GM18907 (cell line): ENCODE results near the gene PSORS1C2.

Experiments used
- ATAC-seq: cut with Tn5 transposase; IDR thresholded peaks from one replicate; pipeline ENCODE4 v1.9.1; 2021; ENCODE audit warnings: mild to moderate bottlenecking, moderate library complexity; ENCODE audit not compliant: unreplicated experiment

PSORS1C2 gene

DNA sequence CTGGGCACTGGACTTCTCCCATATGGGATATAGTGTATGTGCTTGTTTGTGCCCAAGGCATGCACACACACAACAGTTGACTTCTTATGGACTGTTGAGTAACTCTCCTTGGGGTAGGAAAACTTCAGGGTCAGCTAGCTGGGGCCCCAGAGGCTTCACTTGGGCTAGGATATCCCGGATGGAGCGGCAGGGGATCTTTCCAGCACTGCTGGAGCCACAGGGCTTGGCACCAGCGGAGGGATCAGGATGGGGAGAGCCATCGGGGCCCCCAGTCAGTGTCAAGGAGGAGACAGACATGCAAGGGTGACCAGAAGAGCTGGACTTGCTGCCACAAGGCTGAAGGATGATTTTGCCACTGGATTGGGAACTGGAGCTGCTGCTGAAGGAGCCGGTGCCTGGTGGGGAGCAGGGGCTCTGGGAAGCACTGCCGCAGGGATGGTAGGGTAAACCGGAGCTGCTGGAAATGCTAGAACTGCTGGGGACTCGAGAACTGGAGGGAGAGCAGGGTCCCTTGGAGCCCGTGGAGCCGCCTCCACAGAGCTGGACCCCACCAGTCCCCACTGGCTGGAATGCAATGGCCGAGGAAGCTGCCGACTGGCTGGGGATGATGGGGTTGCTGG, 22.8 kb downstream of the PSORS1C2 start:
- no peak for ATAC-seq

DNA sequence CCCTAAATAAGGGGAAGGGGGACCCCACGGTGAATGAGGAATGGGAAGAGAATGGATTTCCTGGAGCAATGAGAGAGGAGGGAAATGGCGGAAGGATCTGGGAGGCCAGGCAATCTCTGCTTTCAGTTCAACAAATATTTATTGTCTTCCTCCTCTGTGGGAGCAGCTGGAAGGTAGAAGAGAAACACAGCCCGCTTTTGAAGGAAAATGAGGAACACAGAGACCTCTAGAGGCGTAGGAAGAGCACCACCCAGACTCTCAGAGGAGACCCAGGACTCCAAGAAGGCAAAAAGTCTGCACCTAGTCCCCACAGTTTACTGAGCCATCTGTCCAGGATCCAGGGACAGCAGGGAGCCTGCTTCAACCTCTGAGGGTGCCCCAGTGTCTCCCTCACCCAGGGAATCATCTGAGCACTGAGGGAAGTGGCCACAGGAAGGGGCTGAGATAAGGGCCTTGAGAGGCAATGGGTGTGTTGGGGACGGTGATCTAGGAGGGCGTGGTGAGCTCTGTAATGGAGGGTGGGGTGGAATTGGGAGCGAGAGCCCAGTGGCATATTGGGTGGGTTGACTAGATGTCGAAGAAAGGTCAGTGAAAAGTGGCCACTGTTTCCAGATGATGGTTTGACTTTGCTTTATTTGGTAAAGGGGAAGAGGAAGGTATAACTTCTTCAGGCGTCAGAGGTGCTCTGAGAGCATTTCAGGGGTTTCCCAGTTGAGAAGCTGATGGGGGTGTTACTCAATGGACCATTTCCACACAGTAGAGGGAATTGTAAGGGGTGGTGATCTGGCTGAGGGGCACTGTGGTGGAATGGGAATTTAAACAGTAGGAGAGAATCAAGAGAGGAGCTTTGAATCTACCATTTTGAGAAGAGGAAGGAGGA, 23.7 kb downstream of the PSORS1C2 start:
- ATAC-seq: no peak

DNA sequence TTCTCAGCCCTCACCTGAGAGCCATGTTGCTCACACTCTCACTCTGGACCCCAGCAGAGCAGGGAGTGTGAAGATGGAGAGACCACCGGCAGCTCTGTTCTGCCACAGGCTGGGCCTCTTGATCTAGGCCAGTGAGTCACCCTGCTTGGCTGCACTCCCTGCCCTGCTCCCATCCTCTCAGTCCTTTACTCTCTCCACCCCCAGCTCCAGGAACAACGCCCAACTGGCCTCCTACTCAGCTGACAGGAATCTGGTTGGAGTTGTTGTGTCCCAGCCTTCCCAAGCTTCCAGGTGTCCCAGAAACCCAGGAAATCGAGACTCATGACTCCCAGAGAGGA, 24.4 kb downstream of the PSORS1C2 start, which contains the start of gene PSORS1C1:
Gene PSORS1C1, plus strand, starts transcription at position 260 of the 338 bp plus-strand sequence. CDS start 14,833 bp downstream, outside the sequence.
- no peak for ATAC-seq

DNA sequence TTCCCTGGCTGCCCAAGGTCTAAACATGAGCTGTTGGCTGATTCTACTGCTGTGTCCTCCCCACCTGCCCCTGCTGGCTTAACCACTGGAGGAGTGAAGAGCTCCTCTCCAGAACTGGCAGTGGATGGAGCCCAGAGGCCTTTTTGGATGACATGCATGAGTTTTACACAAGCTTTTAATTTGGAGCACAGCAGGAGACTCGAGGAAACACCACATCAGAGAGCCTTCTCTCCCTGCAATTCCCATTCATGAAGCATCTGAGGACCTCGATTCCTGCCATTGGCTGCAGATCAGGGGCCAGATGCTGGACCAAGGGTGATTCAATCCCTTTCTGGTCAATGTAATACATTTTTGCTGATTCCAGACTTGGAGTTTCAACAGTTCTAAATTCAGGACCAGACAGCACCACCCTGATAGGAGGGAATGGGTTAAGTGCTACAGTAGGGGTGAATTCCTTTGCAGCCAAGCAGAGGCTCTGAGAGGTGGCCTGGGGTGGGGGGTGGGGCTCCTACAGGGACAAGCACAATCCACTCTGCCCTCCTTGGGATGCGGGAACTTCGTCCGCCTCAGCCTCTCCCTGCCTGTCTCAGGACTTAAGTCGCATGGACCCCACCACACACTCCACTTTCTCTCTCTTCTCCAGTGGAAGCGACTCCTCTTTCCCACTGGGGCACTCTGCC, 24.9 kb downstream of the PSORS1C2 start:
- ATAC-seq: no peak

DNA sequence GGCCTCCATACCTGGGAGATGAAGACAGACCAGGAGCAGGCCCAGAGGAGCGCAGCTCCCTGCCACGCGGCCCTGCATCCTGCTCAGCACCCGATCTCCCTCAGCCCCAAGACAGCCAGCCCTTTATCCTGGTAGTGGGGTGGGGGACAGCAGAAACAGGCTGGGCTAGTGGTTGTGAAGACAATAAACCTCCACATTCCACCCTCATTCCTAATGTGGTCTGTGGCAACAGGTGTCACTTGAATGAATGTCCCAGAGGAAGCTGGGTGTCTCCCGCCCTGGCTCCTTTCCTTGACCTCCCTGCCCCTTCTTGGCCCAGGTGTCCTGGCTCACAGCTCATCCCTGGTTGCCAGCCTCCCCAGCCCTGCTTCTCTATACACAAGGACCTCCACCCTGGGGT, 26.4 kb downstream of the PSORS1C2 start, which contains the start of gene C6orf15:
Gene C6orf15, minus strand, starts transcription at position 98 of the 400 bp plus-strand sequence. Its CDS starts 20 bp downstream, at position 78.
- no peak for ATAC-seq

DNA sequence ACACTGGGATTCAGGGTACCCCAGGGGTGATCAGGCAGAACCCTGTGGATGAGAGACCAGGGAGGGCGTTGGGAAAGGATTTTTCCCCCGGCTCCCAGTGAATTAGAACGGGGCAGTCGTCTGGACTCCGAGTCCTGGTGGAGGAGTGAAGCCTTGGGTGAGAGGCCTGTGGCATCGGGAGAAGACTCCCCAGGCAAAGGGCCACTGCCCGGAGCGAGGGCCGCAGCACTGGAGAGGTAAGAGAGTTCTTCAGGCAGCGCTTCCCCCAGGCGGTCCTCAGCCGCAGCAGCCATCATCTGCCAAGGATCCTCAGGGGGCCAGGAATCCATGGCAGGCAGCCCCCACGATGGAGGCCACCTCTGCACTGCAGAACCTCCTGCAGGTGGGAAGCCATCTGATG, 27.2 kb downstream of the PSORS1C2 start:
- ATAC-seq: no peak

DNA sequence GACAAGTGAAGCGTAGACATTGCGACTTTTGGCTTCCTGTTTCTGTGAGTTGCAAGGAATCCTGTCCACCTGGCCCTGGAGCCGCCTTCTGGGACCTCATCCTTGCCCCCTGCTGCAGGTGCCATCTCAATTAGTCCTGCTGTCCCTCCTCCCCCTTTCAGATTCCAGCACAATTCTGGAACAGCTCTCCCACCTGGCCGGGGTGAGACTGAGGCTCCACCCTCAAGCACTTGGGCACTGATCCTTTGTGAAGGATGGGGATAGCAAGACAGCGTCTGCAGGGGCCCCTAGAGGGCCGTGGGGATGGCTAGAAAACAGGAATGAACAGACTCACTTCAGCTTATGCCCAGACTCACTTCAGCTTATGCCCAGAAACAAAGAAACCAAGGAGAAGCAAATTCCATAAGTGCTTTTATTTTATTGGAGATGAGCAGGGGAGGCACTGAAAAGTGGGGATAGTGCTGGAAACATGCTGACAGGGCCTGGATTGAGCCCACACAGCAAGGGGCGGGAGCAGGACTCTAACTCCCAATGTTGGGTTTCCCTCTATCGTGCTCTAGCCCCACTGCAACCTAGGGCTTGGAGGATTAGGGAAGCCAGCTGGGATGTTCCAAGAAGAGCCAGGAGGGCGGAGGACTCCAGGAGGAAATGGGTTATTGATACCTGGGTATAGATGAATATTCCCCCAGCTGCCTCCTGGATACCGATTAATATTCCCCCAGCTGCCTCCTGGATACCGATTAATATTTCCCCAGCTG, 27.9 kb downstream of the PSORS1C2 start:
- ATAC-seq: no peak

DNA sequence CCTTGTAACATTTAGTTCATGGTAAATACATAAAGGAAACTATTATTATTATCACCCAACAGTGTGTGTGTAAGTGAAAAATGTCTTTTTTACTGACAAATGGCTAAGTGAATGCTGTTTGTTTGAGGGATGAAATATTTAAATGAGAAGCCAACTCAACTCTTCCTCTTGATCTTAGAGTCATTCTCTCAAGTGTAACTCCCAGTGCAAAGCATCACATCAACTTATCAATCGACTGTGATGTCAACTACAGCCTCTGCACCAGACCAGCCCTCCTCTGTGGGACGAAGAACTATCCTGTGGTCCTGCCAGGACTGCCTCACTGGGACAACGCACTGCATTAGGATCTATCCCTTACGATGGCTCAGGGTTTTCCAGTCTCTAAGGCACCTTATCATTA, 31.8 kb downstream of the PSORS1C2 start:
- ATAC-seq: no peak

DNA sequence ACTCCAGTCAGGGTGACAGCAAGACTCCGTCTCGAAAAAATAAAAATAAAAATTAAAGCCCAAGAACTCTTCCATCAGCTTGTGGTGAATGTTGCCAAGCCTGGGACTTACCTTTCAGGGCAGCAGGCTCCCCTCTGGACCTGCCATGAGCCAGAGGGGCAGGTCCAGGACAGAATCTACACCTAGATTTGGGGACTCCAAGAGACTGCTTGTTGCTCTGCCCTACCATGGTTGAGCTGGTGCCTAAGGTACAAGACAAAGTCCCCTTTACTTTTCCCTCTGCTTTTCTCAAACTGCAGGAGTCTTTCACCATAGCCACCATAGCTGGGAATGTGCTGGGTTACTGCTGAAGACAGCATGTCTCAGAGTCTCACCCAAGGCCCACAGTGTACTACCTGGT, 35.7 kb downstream of the PSORS1C2 start:
- ATAC-seq: no peak

DNA sequence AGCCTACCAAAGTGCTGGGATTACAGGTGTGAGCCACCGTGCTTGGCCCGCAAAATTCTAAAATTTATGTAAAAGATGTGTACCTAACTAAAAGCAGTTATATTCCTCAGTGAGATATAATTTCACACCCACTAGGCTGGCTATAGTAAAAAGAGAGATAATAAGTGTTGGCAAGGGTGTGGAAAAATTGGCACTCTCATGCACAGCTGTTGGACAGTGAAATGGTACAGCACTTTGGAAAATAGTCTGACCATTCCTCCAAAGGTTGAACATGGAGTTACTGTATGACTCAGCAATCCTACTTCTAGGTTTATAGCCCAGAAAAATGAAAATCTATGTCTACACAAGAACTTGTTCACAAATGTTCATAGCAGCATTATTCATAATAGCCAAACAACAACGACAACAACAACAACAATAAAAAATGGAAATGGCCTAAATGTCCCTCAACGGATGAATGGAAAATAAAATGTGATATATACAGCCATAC, 40.4 kb downstream of the PSORS1C2 start:
- no peak for ATAC-seq

DNA sequence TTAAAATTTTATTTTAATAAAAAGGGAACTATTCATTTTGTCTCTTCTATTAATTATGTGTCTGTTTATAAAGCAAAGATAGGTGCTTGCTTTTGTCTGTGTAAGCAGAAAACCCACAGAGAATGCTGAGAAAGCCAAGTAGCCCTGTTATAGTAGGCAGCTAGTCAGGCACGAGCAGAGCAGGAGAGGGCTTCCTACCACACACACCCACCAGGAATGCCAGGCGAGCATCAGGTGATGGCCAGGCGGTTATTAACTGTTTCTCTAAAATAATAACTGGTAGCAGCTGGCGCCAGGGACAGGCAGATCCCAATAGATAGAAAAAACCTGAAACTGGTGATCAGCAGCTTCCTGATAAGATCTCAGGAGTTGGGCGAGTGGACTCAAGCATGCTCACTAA, 42.2 kb downstream of the PSORS1C2 start:
- no peak for ATAC-seq

DNA sequence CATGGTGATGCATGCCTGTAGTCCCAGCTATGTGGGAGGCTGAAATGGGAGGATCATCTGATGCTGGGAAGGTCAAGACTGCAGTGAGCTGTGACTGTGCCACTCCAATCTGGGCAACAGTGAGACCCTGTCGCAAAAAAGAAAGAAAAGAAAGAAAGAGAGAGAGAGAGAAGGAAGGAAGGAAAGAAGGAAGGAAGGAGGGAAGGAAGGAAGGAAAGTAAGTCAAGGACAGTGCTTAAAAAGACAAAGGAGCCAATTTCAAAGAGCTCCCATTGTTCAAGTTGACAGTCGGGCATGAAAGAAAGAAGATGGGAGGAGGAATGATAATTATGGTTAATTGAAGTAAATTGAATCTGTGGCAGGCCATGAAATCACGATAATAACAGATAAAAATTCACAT, 42.7 kb downstream of the PSORS1C2 start:
- ATAC-seq: no peak

DNA sequence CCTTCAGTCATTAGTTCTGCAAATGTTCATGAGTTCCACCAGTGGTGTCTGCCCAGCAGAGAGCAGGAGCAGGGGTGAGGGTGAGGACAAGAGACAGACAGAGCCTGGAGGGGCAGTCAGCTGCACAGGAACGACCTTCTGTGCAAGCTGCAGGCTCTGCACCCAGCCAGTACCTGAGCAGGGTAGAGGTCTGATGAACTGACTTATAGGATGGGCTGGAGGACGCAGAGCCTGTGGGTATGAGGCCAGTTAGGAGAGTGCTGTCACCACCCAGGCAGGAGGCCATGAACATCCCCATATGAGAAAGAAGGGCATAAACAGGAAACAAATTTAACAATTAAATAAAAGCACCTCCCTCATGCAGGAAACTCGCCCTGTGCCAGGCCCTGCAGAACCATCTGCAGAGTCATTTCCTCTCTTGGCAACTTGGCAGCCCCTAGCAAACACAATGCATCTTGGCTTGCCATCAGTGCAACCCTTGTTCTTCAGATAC, 44.4 kb downstream of the PSORS1C2 start:
- ATAC-seq: no peak

DNA sequence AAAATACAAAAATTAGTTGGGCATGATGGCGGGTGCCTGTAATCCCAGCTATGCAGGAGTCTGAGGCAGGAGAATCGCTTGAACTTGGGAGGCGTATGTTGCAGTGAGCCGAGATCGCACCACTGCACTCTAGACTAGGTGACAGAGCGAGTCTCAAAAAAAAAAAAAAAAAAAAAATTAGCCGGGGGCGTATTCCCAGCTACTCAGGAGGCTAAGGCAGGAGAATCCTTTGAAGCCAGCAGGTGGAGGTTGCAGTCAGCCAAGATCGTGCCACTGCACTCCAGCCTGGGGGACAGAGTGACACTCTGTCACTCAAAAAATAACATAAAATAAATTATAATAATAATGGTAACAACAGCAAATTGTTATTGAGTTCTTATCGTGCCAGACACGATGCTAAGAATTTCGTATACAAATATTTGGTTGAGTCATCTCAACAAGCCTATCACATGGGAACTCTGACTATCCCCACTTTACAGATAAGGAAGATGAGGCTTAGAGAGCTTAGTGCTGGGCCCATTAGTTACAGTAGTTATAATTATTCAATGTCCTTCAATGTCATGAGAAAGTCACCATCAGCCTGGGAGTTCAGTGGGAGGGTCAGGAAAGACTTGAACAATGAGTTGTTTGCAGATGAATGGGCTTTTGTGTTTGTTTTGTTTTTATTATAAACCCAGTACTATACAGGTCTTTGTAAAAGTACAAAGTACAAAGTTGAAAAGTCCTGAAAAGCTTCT, 45.9 kb downstream of the PSORS1C2 start:
- ATAC-seq: no peak

DNA sequence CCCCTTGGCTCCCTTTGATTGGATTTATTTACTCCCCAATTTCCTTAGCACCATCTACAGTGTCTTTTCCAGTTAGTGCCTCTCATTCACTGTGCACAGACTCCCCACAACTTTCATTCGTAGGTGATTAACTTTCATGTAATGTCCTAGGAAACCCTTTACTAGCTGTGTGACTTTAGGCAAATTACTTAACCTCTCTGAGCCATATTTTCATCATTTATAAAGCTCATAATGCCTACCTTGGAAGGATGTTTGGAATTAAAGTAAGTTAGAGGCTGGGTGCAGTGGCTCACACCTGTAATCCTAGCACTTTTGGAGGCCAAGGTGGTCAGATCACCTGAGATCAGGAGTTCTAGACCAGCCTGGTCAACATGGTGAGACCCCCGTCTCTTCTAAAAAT, 46.6 kb downstream of the PSORS1C2 start:
- ATAC-seq: no peak

DNA sequence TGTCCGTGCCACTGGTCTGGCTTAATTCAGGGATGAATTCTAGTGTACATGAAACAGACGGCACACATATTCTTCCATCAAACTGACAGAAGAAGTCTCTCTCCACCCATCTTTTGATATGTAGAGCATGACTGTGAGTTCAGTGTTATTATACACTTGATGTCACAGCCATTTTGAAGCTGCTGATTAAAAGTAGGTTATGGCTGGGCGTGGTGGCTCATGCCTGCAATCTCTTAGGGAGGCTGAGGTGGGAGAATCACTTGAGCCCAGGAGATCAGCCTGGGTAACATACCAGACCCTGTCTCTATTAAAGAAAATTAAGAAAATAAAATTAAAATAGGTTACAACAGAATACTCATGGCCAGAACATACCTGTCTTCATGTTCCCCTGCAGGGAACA, 47.2 kb downstream of the PSORS1C2 start:
- no peak for ATAC-seq

DNA sequence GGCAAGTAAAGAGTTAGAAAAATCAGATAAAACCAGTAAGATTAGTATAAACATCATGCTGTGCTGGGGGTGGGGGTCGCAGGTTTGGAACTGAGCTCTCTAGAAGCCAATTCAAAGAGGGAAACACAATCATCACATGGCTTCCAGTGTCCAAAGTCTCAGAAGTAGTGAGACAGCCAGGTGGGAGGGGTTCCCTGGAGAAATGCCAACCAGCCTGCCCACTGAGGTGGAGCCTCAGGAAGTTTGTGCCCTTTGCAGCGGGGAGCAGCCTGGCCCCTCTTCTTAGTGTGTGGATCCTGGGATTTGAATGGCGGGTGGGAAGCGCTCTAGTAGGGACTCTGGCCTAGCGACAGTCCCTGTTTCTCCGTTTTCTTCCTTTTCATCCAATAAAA, 47.9 kb downstream of the PSORS1C2 start:
- ATAC-seq: no peak

DNA sequence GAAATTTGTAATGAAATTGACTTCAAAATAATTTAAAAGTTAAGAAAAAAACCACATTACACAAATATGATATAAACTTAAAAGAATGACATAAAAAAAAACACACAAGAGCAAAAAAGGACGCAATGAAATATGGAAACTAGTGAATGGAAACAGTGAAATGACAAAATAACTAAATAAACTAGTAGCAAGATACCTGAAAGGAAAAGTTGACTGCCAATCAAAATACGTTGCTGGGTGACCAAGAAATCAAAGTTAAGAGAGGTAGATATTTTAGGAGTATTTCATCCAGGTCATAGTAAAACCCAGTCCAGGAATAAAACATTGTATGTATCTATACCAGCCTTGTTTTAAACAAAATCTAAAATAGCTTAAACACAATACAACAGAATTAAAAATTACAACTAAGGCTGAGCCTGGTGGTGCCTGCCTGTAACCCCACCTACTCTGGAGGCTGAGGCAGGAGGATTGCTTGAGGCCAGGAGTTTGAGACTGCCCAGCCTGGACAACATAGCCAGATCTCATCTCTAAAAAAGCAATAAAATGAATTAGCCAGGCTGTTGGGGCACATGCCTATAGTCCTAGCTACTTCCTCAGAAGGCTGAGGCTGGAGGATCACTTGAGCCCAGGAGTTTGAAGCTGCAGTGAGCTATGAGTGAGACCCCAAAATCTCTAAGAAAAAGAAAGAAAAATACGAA, 48.4 kb downstream of the PSORS1C2 start:
- no peak for ATAC-seq
